Vagina (tissue), 2 donors: ENCODE data around the gene CHRD.

Source experiments
- POLR2A ChIP-seq, 2 donors: fragments of 450-650 bp; IDR thresholded peaks; one replicate each; pipeline ENCODE4 v1.6.1; 2017; ENCODE audit warnings: antibody characterized with exemption in 2 of 2, mild to moderate bottlenecking in 2 of 2, moderate library complexity in 2 of 2
- POLR2AphosphoS5 ChIP-seq, 2 donors: sonication (generic); formaldehyde crosslinking; IDR thresholded peaks; one replicate each; pipeline ENCODE4 v1.9.0; 2017; ENCODE audit warnings: antibody characterized with exemption in 2 of 2, mild to moderate bottlenecking in 2 of 2, low read depth in 1 of 2; ENCODE audit not compliant: insufficient read depth in 1 of 2
- TF ChIP-seq, protein P1 (sequence below), 3 experiments: fragments of 450-650 bp in 2 of 3; fragments of 200-600 bp in 1 of 3; sonication (generic) in 1 of 3; IDR thresholded peaks; one replicate each; pipeline ENCODE4 v1.5.1; 2017 to 2019; ENCODE audit warnings: antibody characterized with exemption in 3 of 3, mild to moderate bottlenecking in 2 of 3, moderate library complexity in 2 of 3

DNA sequence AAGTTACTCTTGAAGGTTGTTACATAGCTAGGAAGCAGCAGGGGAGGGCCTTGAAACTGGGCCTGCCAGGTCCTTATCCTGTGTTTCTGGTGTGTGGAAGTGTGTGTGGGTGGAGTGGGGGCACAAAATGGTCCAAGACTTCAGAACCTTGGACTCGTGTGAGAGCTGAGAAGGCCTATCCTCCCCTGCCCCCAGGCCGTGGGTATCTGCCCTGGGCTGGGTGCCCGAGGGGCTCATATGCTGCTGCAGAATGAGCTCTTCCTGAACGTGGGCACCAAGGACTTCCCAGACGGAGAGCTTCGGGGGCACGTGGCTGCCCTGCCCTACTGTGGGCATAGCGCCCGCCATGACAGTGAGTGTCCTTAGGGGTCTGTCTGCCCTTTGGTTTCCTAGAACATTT lies 4.5 kb downstream of the CHRD start:
- TF ChIP-seq, protein P1, sequence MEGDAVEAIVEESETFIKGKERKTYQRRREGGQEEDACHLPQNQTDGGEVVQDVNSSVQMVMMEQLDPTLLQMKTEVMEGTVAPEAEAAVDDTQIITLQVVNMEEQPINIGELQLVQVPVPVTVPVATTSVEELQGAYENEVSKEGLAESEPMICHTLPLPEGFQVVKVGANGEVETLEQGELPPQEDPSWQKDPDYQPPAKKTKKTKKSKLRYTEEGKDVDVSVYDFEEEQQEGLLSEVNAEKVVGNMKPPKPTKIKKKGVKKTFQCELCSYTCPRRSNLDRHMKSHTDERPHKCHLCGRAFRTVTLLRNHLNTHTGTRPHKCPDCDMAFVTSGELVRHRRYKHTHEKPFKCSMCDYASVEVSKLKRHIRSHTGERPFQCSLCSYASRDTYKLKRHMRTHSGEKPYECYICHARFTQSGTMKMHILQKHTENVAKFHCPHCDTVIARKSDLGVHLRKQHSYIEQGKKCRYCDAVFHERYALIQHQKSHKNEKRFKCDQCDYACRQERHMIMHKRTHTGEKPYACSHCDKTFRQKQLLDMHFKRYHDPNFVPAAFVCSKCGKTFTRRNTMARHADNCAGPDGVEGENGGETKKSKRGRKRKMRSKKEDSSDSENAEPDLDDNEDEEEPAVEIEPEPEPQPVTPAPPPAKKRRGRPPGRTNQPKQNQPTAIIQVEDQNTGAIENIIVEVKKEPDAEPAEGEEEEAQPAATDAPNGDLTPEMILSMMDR (IDR thresholded peaks at IDR 0.05), result no peak
- no peak for TF ChIP-seq POLR2AphosphoS5 (IDR thresholded peaks at IDR 0.05; ENCODE audit: insufficient read depth in 1 of 2, low read depth in 1 of 2)
- no peak for TF ChIP-seq POLR2A (IDR thresholded peaks at IDR 0.05)
